ENCODE data around the gene TRIM72. TPM values are rescaled to one million over a fixed set of nuclear protein-coding genes. Genes with fewer than 3 reads are reported as not detected.
"Not testable (repeated sequence)": the region's sequence is repeated elsewhere in the genome, so short reads cannot be mapped to it uniquely, and the experiment has no call there.

The TRIM72 gene
- total RNA-seq, 1 donor, result under 0.01 TPM

- no peak for DNase-seq (ENCODE audit: low read depth in 2 of 3, low spot score in 2 of 3)
Measured at GRCh38 chr16:31277659-31278260, 63.8 kb downstream of the TRIM72 start.

GRCh38 chr16:31278853-31279252 is 64.9 kb downstream of the TRIM72 start:
- DNase-seq (ENCODE audit: low read depth in 2 of 3, low spot score in 2 of 3), result not testable (repeated sequence)

Small RNA genes within 50 kb of the gene (small RNA-seq; reads per million reads assigned to genes)
- gene AC009088.4 (not detected), gene NDUFA3P6 (not detected)

Other genes with a start within 250 kb of the TRIM72 start
- 19.9 TPM for gene HSD3B7, start 228.9 kb upstream of the TRIM72 start, total RNA-seq
- 1.1 TPM for gene STX1B, start 203.5 kb upstream of the TRIM72 start, total RNA-seq
- gene STX4, start 180.6 kb upstream of the TRIM72 start, total RNA-seq, result 49.0 TPM
- 10.8 TPM for gene ZNF668, start 139.9 kb upstream of the TRIM72 start, total RNA-seq
- gene ZNF646, start 139.7 kb upstream of the TRIM72 start, total RNA-seq, result 40.4 TPM
- gene PRSS53, start 125.2 kb upstream of the TRIM72 start, total RNA-seq, result 1.6 TPM
- gene VKORC1, start 119.3 kb upstream of the TRIM72 start, total RNA-seq, result 116 TPM
- gene BCKDK, start 105.7 kb upstream of the TRIM72 start, total RNA-seq, result 52.5 TPM
- 78.9 TPM for gene KAT8, start 96.5 kb upstream of the TRIM72 start, total RNA-seq
- not detected for gene PRSS8, start 78.4 kb upstream of the TRIM72 start, total RNA-seq
- 1.1 TPM for gene PRSS36, start 64.1 kb upstream of the TRIM72 start, total RNA-seq
- gene FUS, start 34.0 kb upstream of the TRIM72 start, total RNA-seq, result 104 TPM
- gene PYCARD, start 11.4 kb upstream of the TRIM72 start, total RNA-seq, result 238 TPM
- gene PYDC1, start 3.0 kb downstream of the TRIM72 start, total RNA-seq, result not detected
- gene ITGAM, start 45.9 kb downstream of the TRIM72 start, total RNA-seq, result 6.2 TPM
- 18.6 TPM for gene ITGAX, start 141.1 kb downstream of the TRIM72 start, total RNA-seq
- not detected for gene ITGAD, start 179.2 kb downstream of the TRIM72 start, total RNA-seq
- gene COX6A2, start 214.2 kb downstream of the TRIM72 start, total RNA-seq, result not detected
- 1.1 TPM for gene ZNF843, start 228.7 kb downstream of the TRIM72 start, total RNA-seq
- 39.3 TPM for gene ARMC5, start 245.4 kb downstream of the TRIM72 start, total RNA-seq